ENCODE results near the gene COL25A1. TPM values are rescaled to one million over a fixed set of nuclear protein-coding genes. Genes with fewer than 3 reads are reported as not detected.

Gene COL25A1
- total RNA-seq, 1 experiment from 2014 or later = 8.8 TPM

GRCh38 chr4:109323348-109323747 is 20.9 kb upstream of the COL25A1 start:
- POLR2A ChIA-PET (ENCODE audit: low non-redundant PET) = no interaction called here
- no peaks in the 10 kb centered on the region for H3K27me3 ChIP-seq (replicated peaks; ENCODE audit: insufficient read depth, low read depth, low read length, poor library complexity)
- CTCF ChIA-PET = no interaction called here
- TF ChIP-seq EZH2 (IDR thresholded peaks at IDR 0.05; ENCODE audit: borderline replicate concordance, low read depth, low read length, poor library complexity, severe bottlenecking) (no peak), CTCF (conservative IDR thresholded peaks at IDR 0.05; ENCODE audit: low read depth, low read length) (no peak)
- H3K27ac ChIP-seq (ENCODE audit: low read depth, low read length, poor library complexity, severe bottlenecking) = no peak overlapping the region
- no peak overlapping the region for H3K4me3 ChIP-seq (ENCODE audit: low read depth, low read length, poor library complexity, severe bottlenecking)
- no peaks in the 10 kb centered on the region for H3K36me3 ChIP-seq (ENCODE audit: insufficient read depth, low read length, poor library complexity, severe bottlenecking)
- peaks cover 12% of the 10 kb centered on the region for H3K9me3 ChIP-seq (ENCODE audit: low read depth, low read length, poor library complexity, severe bottlenecking)
- no peaks in the 10 kb centered on the region for H3K4me1 ChIP-seq (ENCODE audit: insufficient read depth, low read length, poor library complexity, severe bottlenecking)
- BruUV-seq (replicated peaks) = no TSS peak
- DNase-seq (ENCODE audit: low spot score) = no peak
- intact Hi-C loops (cut with micrococcal nuclease; ENCODE audit: unreplicated experiment) = no loop called here

GRCh38 chr4:109321232-109321631 is 18.8 kb upstream of the COL25A1 start:
- CTCF ChIA-PET = no interaction called here
- H3K4me3 ChIP-seq (ENCODE audit: low read depth, low read length, poor library complexity, severe bottlenecking) = no peak overlapping the region
- BruUV-seq (replicated peaks) = no TSS peak
- TF ChIP-seq EZH2 (IDR thresholded peaks at IDR 0.05; ENCODE audit: borderline replicate concordance, low read depth, low read length, poor library complexity, severe bottlenecking) = no peak
- no peak for TF ChIP-seq CTCF (conservative IDR thresholded peaks at IDR 0.05; ENCODE audit: low read depth, low read length)
- peaks cover 12% of the 10 kb centered on the region for H3K9me3 ChIP-seq (ENCODE audit: low read depth, low read length, poor library complexity, severe bottlenecking)
- H3K4me1 ChIP-seq (ENCODE audit: insufficient read depth, low read length, poor library complexity, severe bottlenecking) = no peaks in the 10 kb centered on the region
- intact Hi-C loops (cut with micrococcal nuclease; ENCODE audit: unreplicated experiment) = no loop called here
- DNase-seq (ENCODE audit: low spot score) = no peak
- no peaks in the 10 kb centered on the region for H3K27me3 ChIP-seq (replicated peaks; ENCODE audit: insufficient read depth, low read depth, low read length, poor library complexity)
- no peaks in the 10 kb centered on the region for H3K36me3 ChIP-seq (ENCODE audit: insufficient read depth, low read length, poor library complexity, severe bottlenecking)
- no peak overlapping the region for H3K27ac ChIP-seq (ENCODE audit: low read depth, low read length, poor library complexity, severe bottlenecking)
- POLR2A ChIA-PET (ENCODE audit: low non-redundant PET) = no interaction called here

GRCh38 chr4:109319684-109320083 is 17.2 kb upstream of the COL25A1 start:
- POLR2A ChIA-PET (ENCODE audit: low non-redundant PET) = no interaction called here
- BruUV-seq (replicated peaks) = no TSS peak
- Histone ChIP-seq H3K27ac (ENCODE audit: low read depth, low read length, poor library complexity, severe bottlenecking) (no peak overlapping the region), H3K36me3 (ENCODE audit: insufficient read depth, low read length, poor library complexity, severe bottlenecking) (no peaks in the 10 kb centered on the region), H3K27me3 (replicated peaks; ENCODE audit: insufficient read depth, low read depth, low read length, poor library complexity) (no peaks in the 10 kb centered on the region), H3K4me1 (ENCODE audit: insufficient read depth, low read length, poor library complexity, severe bottlenecking) (no peaks in the 10 kb centered on the region), H3K4me3 (ENCODE audit: low read depth, low read length, poor library complexity, severe bottlenecking) (no peak overlapping the region), H3K9me3 (ENCODE audit: low read depth, low read length, poor library complexity, severe bottlenecking) (peaks cover 12% of the 10 kb centered on the region)
- CTCF ChIA-PET = no interaction called here
- intact Hi-C loops (cut with micrococcal nuclease; ENCODE audit: unreplicated experiment) = no loop called here
- TF ChIP-seq EZH2 (IDR thresholded peaks at IDR 0.05; ENCODE audit: borderline replicate concordance, low read depth, low read length, poor library complexity, severe bottlenecking) (no peak), CTCF (conservative IDR thresholded peaks at IDR 0.05; ENCODE audit: low read depth, low read length) (no peak)
- no peak for DNase-seq (ENCODE audit: low spot score)
